B cell (primary cell): ENCODE data around the gene IL1R1. TPM values are rescaled to one million over a fixed set of nuclear protein-coding genes. Genes with fewer than 3 reads are reported as not detected.

Experiments
- ATAC-seq: fragments of 200-7000 bp; cut with Tn5 transposase; one replicate; pipeline ENCODE4 v1.10.0; 2021; ENCODE audit warnings: low read depth, mild to moderate bottlenecking, moderate number of reproducible peaks, moderate library complexity
- CTCF ChIA-PET: fragments of 350-600 bp; sonication (Branson Sonifier 250); formaldehyde crosslinking; loops from one replicate; lab custom pipeline; 2021; ENCODE audit warnings: antibody characterized with exemption, inconsistent platforms; lab: Charles Lee
- POLR2A ChIA-PET: fragments of 350-600 bp; sonication (Branson Sonifier 250); formaldehyde crosslinking; loops from one replicate; lab custom pipeline; 2021; ENCODE audit warnings: antibody characterized with exemption; lab: Charles Lee
- DNase-seq: peaks from one replicate; pipeline ENCODE4 v3.0.0; 2013
- H2AFZ ChIP-seq: 2 replicates; pipeline ENCODE4 v1.6.1; 2012; ENCODE audit warnings: mild to moderate bottlenecking, low read depth, low read length; ENCODE audit not compliant: insufficient read depth, poor library complexity, severe bottlenecking
- H3K27ac ChIP-seq, 2 donors: 1 replicate in 1 of 2; 2 replicates in 1 of 2; pipeline ENCODE4 v1.5.1; 2012 to 2013; ENCODE audit warnings: low read length in 2 of 2, mild to moderate bottlenecking in 2 of 2, moderate library complexity in 1 of 2
- H3K27me3 ChIP-seq, 4 experiments: fragments of 200-600 bp in 1 of 4; sonication (generic) in 1 of 4; replicated peaks in 1 of 4; 1 replicate in 2 of 4; 2 replicates in 2 of 4; pipeline versions ENCODE4 v1.6.1 to v1.7.0; 2013 to 2016; ENCODE audit warnings: low read length in 3 of 4, mild to moderate bottlenecking in 2 of 4, mixed read lengths in 1 of 4, moderate library complexity in 1 of 4; ENCODE audit not compliant: insufficient read depth in 4 of 4, control insufficient read depth in 3 of 4; ENCODE audit errors: control extremely low read depth in 1 of 4
- H3K36me3 ChIP-seq, 2 experiments: replicated peaks in 1 of 2; 1 replicate in 1 of 2; 2 replicates in 1 of 2; pipeline versions ENCODE4 v1.6.1 to v1.7.1; 2013; ENCODE audit warnings: low read length in 1 of 2; ENCODE audit not compliant: insufficient read depth in 2 of 2, control insufficient read depth in 1 of 2; ENCODE audit errors: control extremely low read depth in 1 of 2, extremely low read depth in 1 of 2
- H3K4me1 ChIP-seq, 2 donors: fragments of 200-600 bp in 1 of 2; sonication (generic) in 1 of 2; 1 replicate in 1 of 2; 2 replicates in 1 of 2; pipeline versions ENCODE4 v1.5.1 to v1.6.1; 2013 to 2017; ENCODE audit warnings: low read length in 2 of 2; ENCODE audit not compliant: control insufficient read depth in 2 of 2, insufficient read depth in 2 of 2
- H3K4me2 ChIP-seq: replicated peaks from 2 replicates; pipeline ENCODE3; 2012; ENCODE audit warnings: mild to moderate bottlenecking, low read depth, low read length; ENCODE audit not compliant: poor library complexity, severe bottlenecking
- H3K4me3 ChIP-seq, 5 experiments: fragments of 200-600 bp in 1 of 5; sonication (generic) in 1 of 5; 1 replicate in 3 of 5; 2 replicates in 2 of 5; pipeline versions ENCODE4 v1.5.1 to v1.7.0; 2011 to 2016; ENCODE audit warnings: low read length in 4 of 5, mild to moderate bottlenecking in 4 of 5, low read depth in 2 of 5, control low read depth in 1 of 5, moderate library complexity in 1 of 5; ENCODE audit not compliant: insufficient read depth in 1 of 5; ENCODE audit errors: control extremely low read depth in 1 of 5, extremely low read depth in 1 of 5
- H3K79me2 ChIP-seq: fragments of 200-600 bp; sonication (generic); one replicate; pipeline ENCODE4 v1.6.0; 2016; ENCODE audit warnings: low read length; ENCODE audit not compliant: control insufficient read depth, insufficient read depth
- H3K9ac ChIP-seq: fragments of 200-600 bp; sonication (generic); 2 replicates; pipeline ENCODE4 v1.6.1; 2017; ENCODE audit warnings: mild to moderate bottlenecking, low read length, moderate library complexity
- H3K9me3 ChIP-seq, 3 donors: one replicate each; pipeline versions ENCODE4 v1.6.1 to v1.7.1; 2013; ENCODE audit warnings: low read length in 2 of 3; ENCODE audit not compliant: control insufficient read depth in 2 of 3, insufficient read depth in 1 of 3; ENCODE audit errors: control extremely low read depth in 1 of 3
- H4K20me1 ChIP-seq: 2 replicates; pipeline ENCODE4 v1.6.0; 2012; ENCODE audit warnings: mild to moderate bottlenecking, low read length; ENCODE audit not compliant: insufficient read depth, control insufficient read depth, poor library complexity, severe bottlenecking
- H3K27ac Mint-ChIP-seq: one replicate; pipeline ENCODE4 v1.8.0; 2021; ENCODE audit warnings: mixed read lengths
- H3K27me3 Mint-ChIP-seq: one replicate; pipeline ENCODE4 v1.8.0; 2021; ENCODE audit warnings: mixed read lengths
- H3K4me1 Mint-ChIP-seq: one replicate; pipeline ENCODE4 v1.8.0; 2021; ENCODE audit warnings: mixed read lengths
- H3K4me3 Mint-ChIP-seq: one replicate; pipeline ENCODE4 v1.8.0; 2021; ENCODE audit warnings: mixed read lengths
- H3K9me3 Mint-ChIP-seq: one replicate; pipeline ENCODE4 v1.8.0; 2022; ENCODE audit warnings: mixed read lengths; ENCODE audit not compliant: insufficient read depth
- CTCF ChIP-seq: fragments of 200-600 bp; IDR thresholded peaks from one replicate; pipeline ENCODE4 v1.8.0; 2022; ENCODE audit warnings: antibody characterized with exemption, mild to moderate bottlenecking
- EZH2 ChIP-seq: IDR thresholded peaks from 2 replicates; pipeline ENCODE4 v1.6.1; 2012; ENCODE audit warnings: borderline replicate concordance, low read depth, mild to moderate bottlenecking, moderate library complexity, low read length; ENCODE audit not compliant: insufficient read depth, poor library complexity, severe bottlenecking
- WGBS: methylation state at CpG from one replicate; pipeline ENCODE4 v1.1.5; 2013; ENCODE audit warnings: missing lambda C conversion rate; ENCODE audit not compliant: insufficient coverage; 5-methylcytosine and 5-hydroxymethylcytosine counted together
- intact Hi-C: fragments of 100-400 bp; cut with micrococcal nuclease; formaldehyde crosslinking; loops from one replicate; pipeline ENCODE4 v1.10.0; 2022
- polyA plus RNA-seq: library from polyadenylated mRNA; depleted of rRNA; stranded (reverse); fragments of >200 nt; gene quantifications from 2 replicates; pipeline ENCODE4 v1.2.3, GENCODE V29; 2012
- total RNA-seq, 2 donors: library from RNA; stranded (reverse); fragments of 120-200 nt in 1 of 2; gene quantifications; 1 replicate in 1 of 2; 2 replicates in 1 of 2; pipeline versions ENCODE4 v1.2.3 to v1.2.4, GENCODE V29; 2013 to 2022

Gene IL1R1
- total and polyA plus RNA-seq, 2 donors (not counting 1 experiment from before 2014, with no cell fraction given) = not detected

- WGBS = 60% methylated on average over 3 of the region's 5 CpGs
- intact Hi-C loops = no loop called here
- Mint-ChIP-seq H3K4me1 (no peaks in the 10 kb centered on the region), H3K9me3 (no peaks in the 10 kb centered on the region), H3K27me3 (peaks cover 26% of the 10 kb centered on the region), H3K27ac (no peak overlapping the region), H3K4me3 (no peak overlapping the region)
- Histone ChIP-seq H3K36me3 (no peaks in the 10 kb centered on the region), H3K79me2 (no peaks in the 10 kb centered on the region), H4K20me1 (no peaks in the 10 kb centered on the region), H3K27me3 (no peaks in the 10 kb centered on the region), H3K4me2 (no peak overlapping the region), H3K27ac (no peak overlapping the region), H3K9me3 (no peaks in the 10 kb centered on the region), H2AFZ (no peak overlapping the region), H3K4me1 (no peaks in the 10 kb centered on the region), H3K9ac (no peak overlapping the region), H3K4me3 (no peak overlapping the region)
- DNase-seq = no peak
- no peak for ATAC-seq
- TF ChIP-seq EZH2 (no peak), CTCF (no peak)
- ChIA-PET POLR2A (no interaction called here), CTCF (no interaction called here)
These were observed 27.6 kb upstream of the IL1R1 start for GRCh38 chr2:102114851-102115497.

GRCh38 chr2:102116630-102117471, 25.7 kb upstream of the IL1R1 start:
- H3K27ac ChIP-seq = no peak overlapping the region
- ChIA-PET POLR2A (no interaction called here), CTCF (no interaction called here)
- no peak overlapping the region for H3K4me3 ChIP-seq
- H3K79me2 ChIP-seq = no peaks in the 10 kb centered on the region
- TF ChIP-seq CTCF (no peak), EZH2 (no peak)
- H3K9ac ChIP-seq = no peak overlapping the region
- no peaks in the 10 kb centered on the region for H3K9me3 ChIP-seq
- DNase-seq (no peak), ATAC-seq (no peak)
- no peaks in the 10 kb centered on the region for H3K4me1 ChIP-seq
- no peaks in the 10 kb centered on the region for H3K4me1 Mint-ChIP-seq
- H2AFZ ChIP-seq = no peak overlapping the region
- H3K36me3 ChIP-seq = no peaks in the 10 kb centered on the region
- H3K27me3 ChIP-seq = no peaks in the 10 kb centered on the region
- H3K4me2 ChIP-seq = no peak overlapping the region
- no peak overlapping the region for H3K27ac Mint-ChIP-seq
- no peaks in the 10 kb centered on the region for H4K20me1 ChIP-seq
- no peak overlapping the region for H3K4me3 Mint-ChIP-seq
- H3K27me3 Mint-ChIP-seq = peaks cover 21% of the 10 kb centered on the region
- intact Hi-C loops = no loop called here
- no peaks in the 10 kb centered on the region for H3K9me3 Mint-ChIP-seq
- no CpG with 5 or more reads among the region's 8 CpGs for WGBS
